Measurements from ENCODE around the gene CASD1. TPM values are rescaled to one million over a fixed set of nuclear protein-coding genes. Genes with fewer than 3 reads are reported as not detected.

CASD1 gene
- total RNA-seq, 1 experiment from 2014 or later = 9.2 TPM

GRCh38 chr7:94578614-94579013 is 69.0 kb downstream of the CASD1 start:
- BruUV-seq (replicated peaks) = no TSS peak

GRCh38 chr7:94579470-94579869 is 69.9 kb downstream of the CASD1 start:
- no peak for DNase-seq
- Mint-ChIP-seq H3K4me1 (ENCODE audit: low read depth, unreplicated experiment) (peaks cover 55% of the 10 kb centered on the region), H3K27ac (ENCODE audit: unreplicated experiment) (peak overlapping the region; percentile 91), H3K4me3 (ENCODE audit: low read depth, unreplicated experiment) (no peak overlapping the region), H3K9me3 (ENCODE audit: low read depth, unreplicated experiment) (peaks cover 11% of the 10 kb centered on the region), H3K27me3 (ENCODE audit: unreplicated experiment) (no peaks in the 10 kb centered on the region), H3K36me3 (ENCODE audit: insufficient read depth, unreplicated experiment) (peaks cover 6% of the 10 kb centered on the region)
- intact Hi-C loops (cut with micrococcal nuclease; ENCODE audit: unreplicated experiment) = no loop called here
- no peak for TF ChIP-seq CTCF (IDR thresholded peaks at IDR 0.05; ENCODE audit: unreplicated experiment)
- CTCF ChIA-PET = interaction anchor here (0.6 kb wide), 1 partner anchor 57 kb away, joined by 3 read pairs; no protein-coding TSS in a partner anchor
- no TSS peak for BruUV-seq (replicated peaks)

More at GRCh38 chr7:94578614-94579013, 69.0 kb downstream of the CASD1 start:
- Mint-ChIP-seq H3K4me1 (ENCODE audit: low read depth, unreplicated experiment) (peaks cover 46% of the 10 kb centered on the region), H3K9me3 (ENCODE audit: low read depth, unreplicated experiment) (peaks cover 11% of the 10 kb centered on the region), H3K27ac (ENCODE audit: unreplicated experiment) (peak overlapping the region; percentile 84), H3K27me3 (ENCODE audit: unreplicated experiment) (no peaks in the 10 kb centered on the region), H3K36me3 (ENCODE audit: insufficient read depth, unreplicated experiment) (peaks cover 6% of the 10 kb centered on the region), H3K4me3 (ENCODE audit: low read depth, unreplicated experiment) (no peak overlapping the region)
- intact Hi-C loops (cut with micrococcal nuclease; ENCODE audit: unreplicated experiment) = no loop called here
- TF ChIP-seq CTCF (IDR thresholded peaks at IDR 0.05; ENCODE audit: unreplicated experiment) = no peak
- CTCF ChIA-PET = no interaction called here
- DNase-seq = peak; percentile 46

- no peaks in the 10 kb centered on the region for H3K27me3 Mint-ChIP-seq (ENCODE audit: unreplicated experiment)
- H3K9me3 Mint-ChIP-seq (ENCODE audit: low read depth, unreplicated experiment) = peaks cover 9% of the 10 kb centered on the region
- peaks cover 6% of the 10 kb centered on the region for H3K36me3 Mint-ChIP-seq (ENCODE audit: insufficient read depth, unreplicated experiment)
- no TSS peak for BruUV-seq (replicated peaks)
- peak overlapping the region; percentile 91 for H3K27ac Mint-ChIP-seq (ENCODE audit: unreplicated experiment)
- peaks cover 57% of the 10 kb centered on the region for H3K4me1 Mint-ChIP-seq (ENCODE audit: low read depth, unreplicated experiment)
- CTCF ChIA-PET = no interaction called here
- no peak overlapping the region for H3K4me3 Mint-ChIP-seq (ENCODE audit: low read depth, unreplicated experiment)
- peak; percentile 37 for DNase-seq
- TF ChIP-seq CTCF (IDR thresholded peaks at IDR 0.05; ENCODE audit: unreplicated experiment) = no peak
- intact Hi-C loops (cut with micrococcal nuclease; ENCODE audit: unreplicated experiment) = loop anchor here (5.0 kb wide), 1 partner anchor 72 kb away; no protein-coding TSS in a partner anchor
Observed at GRCh38 chr7:94580601-94581000, 71.0 kb downstream of the CASD1 start.

- Mint-ChIP-seq H3K36me3 (ENCODE audit: insufficient read depth, unreplicated experiment) (peaks cover 6% of the 10 kb centered on the region), H3K27ac (ENCODE audit: unreplicated experiment) (peak overlapping the region; percentile 52), H3K9me3 (ENCODE audit: low read depth, unreplicated experiment) (no peaks in the 10 kb centered on the region), H3K4me1 (ENCODE audit: low read depth, unreplicated experiment) (peaks cover 36% of the 10 kb centered on the region), H3K4me3 (ENCODE audit: low read depth, unreplicated experiment) (no peak overlapping the region), H3K27me3 (ENCODE audit: unreplicated experiment) (no peaks in the 10 kb centered on the region)
- TF ChIP-seq CTCF (IDR thresholded peaks at IDR 0.05; ENCODE audit: unreplicated experiment) = no peak
- DNase-seq = peak; percentile 17
- intact Hi-C loops (cut with micrococcal nuclease; ENCODE audit: unreplicated experiment) = loop anchor here (5.0 kb wide), 1 partner anchor 68 kb away; no protein-coding TSS in a partner anchor
- CTCF ChIA-PET = no interaction called here
- BruUV-seq (replicated peaks) = no TSS peak
Observed at GRCh38 chr7:94584113-94584512, 74.5 kb downstream of the CASD1 start.
